IMR-90 (cell line): ENCODE results near the gene TMEM176B. TPM values are rescaled to one million over a fixed set of nuclear protein-coding genes. Genes with fewer than 3 reads are reported as not detected.

Experiments
- ATAC-seq: fragments of 200-7000 bp; cut with Tn5 transposase; 2 replicates; pipeline ENCODE4 v1.9.1; 2020; ENCODE audit warnings: low read depth, mild to moderate bottlenecking, moderate library complexity
- BruUV-seq: library from RNA; stranded (reverse); fragments of 400-500 nt; replicated peaks from 2 replicates; lab custom pipeline; 2021; lab: Mats Ljungman, UMichigan
- CTCF ChIA-PET: fragments of 300-600 bp; formaldehyde crosslinking; extraction: SDS; loops from one replicate; lab custom pipeline; 2021; ENCODE audit warnings: antibody characterized with exemption; lab: Yijun Ruan, JAX
- POLR2A ChIA-PET: fragments of 300-600 bp; sonication (Branson Sonifier 250); formaldehyde crosslinking; loops from one replicate; lab custom pipeline; 2022; ENCODE audit warnings: antibody characterized with exemption; ENCODE audit not compliant: unreplicated experiment; lab: Charles Lee
- DNase-seq: peaks from one replicate; pipeline ENCODE4 v3.0.0; 2013
- H2AFZ ChIP-seq: replicated peaks from 2 replicates; pipeline ENCODE3; 2013; ENCODE audit warnings: low read length, mild to moderate bottlenecking; ENCODE audit not compliant: poor library complexity
- H2AK5ac ChIP-seq: 2 replicates; pipeline ENCODE4 v1.6.1; 2013; ENCODE audit warnings: low read depth, low read length, inconsistent platforms
- H2AK9ac ChIP-seq: replicated peaks from 2 replicates; pipeline ENCODE3; 2013; ENCODE audit warnings: mild to moderate bottlenecking, low read depth, low read length, moderate library complexity; ENCODE audit not compliant: poor library complexity
- H2BK120ac ChIP-seq: 2 replicates; pipeline ENCODE4 v1.6.1; 2013; ENCODE audit warnings: low read depth, low read length, inconsistent platforms
- H2BK15ac ChIP-seq: 3 replicates; pipeline ENCODE4 v1.6.1; 2013; ENCODE audit warnings: low read depth, low read length, inconsistent platforms
- H2BK20ac ChIP-seq: 2 replicates; pipeline ENCODE4 v1.6.1; 2013; ENCODE audit warnings: low read depth, mild to moderate bottlenecking, inconsistent platforms, low read length, moderate library complexity
- H2BK5ac ChIP-seq: 2 replicates; pipeline ENCODE4 v1.6.1; 2013; ENCODE audit warnings: mild to moderate bottlenecking, low read depth, low read length, inconsistent platforms; ENCODE audit not compliant: poor library complexity, severe bottlenecking
- H3K14ac ChIP-seq: replicated peaks from 2 replicates; pipeline ENCODE4 v1.6.1; 2013; ENCODE audit warnings: low read depth, low read length, inconsistent platforms
- H3K18ac ChIP-seq: 2 replicates; pipeline ENCODE4 v1.6.1; 2013; ENCODE audit warnings: low read depth, low read length, control low read depth
- H3K23ac ChIP-seq: 2 replicates; pipeline ENCODE4 v1.6.1; 2013; ENCODE audit warnings: low read depth, low read length, inconsistent platforms
- H3K27ac ChIP-seq: 2 replicates; pipeline ENCODE4 v1.5.1; 2013; ENCODE audit warnings: mild to moderate bottlenecking, control low read depth, low read length; ENCODE audit not compliant: insufficient read depth
- H3K27me3 ChIP-seq: 2 replicates; pipeline ENCODE4 v1.6.1; 2013; ENCODE audit warnings: low read length; ENCODE audit not compliant: control insufficient read depth, insufficient read depth
- H3K36me3 ChIP-seq: 2 replicates; pipeline ENCODE4 v1.6.1; 2013; ENCODE audit warnings: low read length, mixed read lengths; ENCODE audit not compliant: control insufficient read depth, insufficient read depth
- H3K4ac ChIP-seq: 2 replicates; pipeline ENCODE4 v1.6.1; 2013; ENCODE audit warnings: low read depth, low read length, inconsistent platforms
- H3K4me1 ChIP-seq: 2 replicates; pipeline ENCODE4 v1.6.1; 2013; ENCODE audit warnings: low read length, mixed read lengths; ENCODE audit not compliant: control insufficient read depth, insufficient read depth
- H3K4me2 ChIP-seq: 2 replicates; pipeline ENCODE4 v1.6.1; 2013; ENCODE audit warnings: low read depth, mild to moderate bottlenecking, control low read depth, low read length, moderate library complexity
- H3K4me3 ChIP-seq: 2 replicates; pipeline ENCODE4 v1.5.1; 2013; ENCODE audit warnings: low read depth, mild to moderate bottlenecking, control low read depth, low read length, moderate library complexity; ENCODE audit not compliant: insufficient read depth
- H3K56ac ChIP-seq: 2 replicates; pipeline ENCODE4 v1.6.1; 2013; ENCODE audit warnings: low read length, inconsistent platforms; ENCODE audit not compliant: insufficient read depth; ENCODE audit errors: extremely low read depth
- H3K79me1 ChIP-seq, 2 experiments: 2 replicates each; pipeline ENCODE4 v1.6.1; 2013; ENCODE audit warnings: low read length in 2 of 2, inconsistent platforms in 1 of 2, low read depth in 1 of 2
- H3K9ac ChIP-seq: 2 replicates; pipeline ENCODE4 v1.6.1; 2013; ENCODE audit warnings: low read depth, low read length, control low read depth
- H3K9me1 ChIP-seq: 2 replicates; pipeline ENCODE4 v1.6.1; 2013; ENCODE audit warnings: low read length, inconsistent platforms; ENCODE audit not compliant: insufficient read depth
- H3K9me3 ChIP-seq: 2 replicates; pipeline ENCODE4 v1.6.1; 2013; ENCODE audit warnings: low read length; ENCODE audit not compliant: control insufficient read depth, insufficient read depth
- H4K20me1 ChIP-seq: 2 replicates; pipeline ENCODE4 v1.6.1; 2013; ENCODE audit warnings: low read length, inconsistent platforms; ENCODE audit not compliant: insufficient read depth
- H4K5ac ChIP-seq: 2 replicates; pipeline ENCODE4 v1.6.1; 2013; ENCODE audit warnings: mild to moderate bottlenecking, low read depth, low read length, control low read depth
- H4K8ac ChIP-seq, 2 experiments: 2 replicates each; pipeline ENCODE4 v1.6.1; 2013; ENCODE audit warnings: low read depth in 2 of 2, low read length in 2 of 2, control low read depth in 1 of 2, inconsistent platforms in 1 of 2
- H4K91ac ChIP-seq: 2 replicates; pipeline ENCODE4 v1.6.1; 2013; ENCODE audit warnings: low read depth, low read length, inconsistent platforms; ENCODE audit not compliant: insufficient read depth
- BHLHE40 ChIP-seq: fragments of 150-350 bp; IDR thresholded peaks from 2 replicates; pipeline ENCODE4 v1.6.1; 2016; ENCODE audit warnings: mild to moderate bottlenecking, low read depth, low read length
- CEBPB ChIP-seq: IDR thresholded peaks from 2 replicates; pipeline ENCODE4 v1.6.1; 2012; ENCODE audit warnings: low read depth, low read length, improper control_type of control experiment
- CHD1 ChIP-seq: IDR thresholded peaks from 2 replicates; pipeline ENCODE4 v1.6.1; 2012; ENCODE audit warnings: low read depth, low read length, improper control_type of control experiment
- CTCF ChIP-seq: conservative IDR thresholded peaks from 2 replicates; pipeline ENCODE4 v1.5.1; 2012; ENCODE audit warnings: mild to moderate bottlenecking, low read depth, low read length, improper control_type of control experiment
- ELK1 ChIP-seq: fragments of 150-350 bp; IDR thresholded peaks from 2 replicates; pipeline ENCODE4 v1.6.1; 2016; ENCODE audit warnings: low read depth, mild to moderate bottlenecking, low read length, moderate library complexity, borderline replicate concordance
- FOS ChIP-seq: fragments of 150-350 bp; IDR thresholded peaks from 2 replicates; pipeline ENCODE4 v1.6.1; 2016; ENCODE audit warnings: low read depth, low read length
- MAFK ChIP-seq: IDR thresholded peaks from 2 replicates; pipeline ENCODE4 v1.6.1; 2012; ENCODE audit warnings: low read depth, low read length, improper control_type of control experiment
- MAZ ChIP-seq: IDR thresholded peaks from 2 replicates; pipeline ENCODE4 v1.6.1; 2012; ENCODE audit warnings: low read depth, mild to moderate bottlenecking, low read length, improper control_type of control experiment, moderate library complexity, borderline replicate concordance
- MXI1 ChIP-seq: IDR thresholded peaks from 2 replicates; pipeline ENCODE4 v1.6.1; 2012; ENCODE audit warnings: low read depth, mild to moderate bottlenecking, low read length, moderate library complexity, borderline replicate concordance
- NFE2L2 ChIP-seq: fragments of 150-350 bp; IDR thresholded peaks from 2 replicates; pipeline ENCODE4 v1.6.1; 2016; ENCODE audit warnings: low read depth, mild to moderate bottlenecking, low read length
- POLR2A ChIP-seq: IDR thresholded peaks from 2 replicates; pipeline ENCODE4 v1.6.1; 2012; ENCODE audit warnings: mild to moderate bottlenecking, low read depth, low read length
- RAD21 ChIP-seq: IDR thresholded peaks from 2 replicates; pipeline ENCODE4 v1.6.1; 2012; ENCODE audit warnings: low read length, improper control_type of control experiment
- RCOR1 ChIP-seq: IDR thresholded peaks from 2 replicates; pipeline ENCODE4 v1.6.1; 2012; ENCODE audit warnings: mild to moderate bottlenecking, low read length, improper control_type of control experiment; ENCODE audit not compliant: insufficient replicate concordance
- RFX5 ChIP-seq: IDR thresholded peaks from 2 replicates; pipeline ENCODE4 v1.8.0; 2012; ENCODE audit warnings: low read depth, mild to moderate bottlenecking, low read length, moderate library complexity
- SMC3 ChIP-seq: fragments of 150-350 bp; IDR thresholded peaks from 2 replicates; pipeline ENCODE4 v1.6.1; 2016; ENCODE audit warnings: low read depth, mild to moderate bottlenecking, antibody characterized with exemption, low read length, moderate library complexity
- USF2 ChIP-seq: fragments of 150-350 bp; IDR thresholded peaks from 2 replicates; pipeline ENCODE4 v1.6.1; 2017; ENCODE audit warnings: mild to moderate bottlenecking, antibody characterized with exemption, low read length, low read depth
- WGBS, 2 experiments: methylation state at CpG; one replicate each; pipeline versions ENCODE4 v1.1.5 to v1.1.7; 2013; ENCODE audit warnings: missing lambda C conversion rate in 2 of 2; ENCODE audit not compliant: insufficient read length in 1 of 2; ENCODE audit errors: extremely low coverage in 2 of 2; 5-methylcytosine and 5-hydroxymethylcytosine counted together
- dilution Hi-C: fragments of 300-500 bp; cut with HindIII; formaldehyde crosslinking; loops from one replicate; pipeline ENCODE4 v1.14.3; 2018; ENCODE audit warnings: low sequenced_read_pairs; ENCODE audit not compliant: unreplicated experiment
- in situ Hi-C: fragments of 300-500 bp; cut with MboI; formaldehyde crosslinking; loops from 3 replicates; pipeline ENCODE4 v1.14.3; 2019; ENCODE audit warnings: low sequenced_read_pairs, inconsistent platforms, mixed read lengths
- intact Hi-C: fragments of 100-400 bp; cut with micrococcal nuclease; formaldehyde crosslinking; loops from 2 replicates; pipeline ENCODE4 v1.10.0; 2022
- polyA plus RNA-seq, 3 experiments: library from polyadenylated mRNA; depleted of rRNA; stranded (reverse); fragments of >200 nt; gene quantifications; 2 replicates each; pipeline ENCODE4 v1.2.3, GENCODE V29; 2012; ENCODE audit warnings: low replicate concordance in 1 of 3
- total RNA-seq: library from RNA; depleted of rRNA; stranded (reverse); fragments of >200 nt; gene quantifications from 2 replicates; pipeline ENCODE4 v1.2.3, GENCODE V29; 2012

TMEM176B gene
- total and polyA plus RNA-seq, 2 of the 4 experiments (the other 2 are of a cell fraction): not detected

- no peak for TF ChIP-seq RFX5
- no peak for TF ChIP-seq RAD21
- no peak for TF ChIP-seq USF2
- no peak for TF ChIP-seq BHLHE40
- no peak for TF ChIP-seq CTCF
- TF ChIP-seq MXI1: no peak
- TF ChIP-seq MAZ: no peak
- no peak for TF ChIP-seq POLR2A
- TF ChIP-seq CEBPB: no peak
- TF ChIP-seq MAFK: no peak
- TF ChIP-seq CHD1: no peak
- TF ChIP-seq NFE2L2: no peak
- no peak for TF ChIP-seq RCOR1
- no peak for TF ChIP-seq SMC3
- no peak for TF ChIP-seq FOS
- no peak for TF ChIP-seq ELK1
- Histone ChIP-seq H3K9ac (no peak overlapping the region), H2AK9ac (no peak overlapping the region), H3K14ac (no peak overlapping the region), H3K23ac (no peak overlapping the region), H2BK120ac (no peak overlapping the region), H3K27me3 (no peaks in the 10 kb centered on the region; the same call in 1 of the 2 replicates), H3K4me2 (no peak overlapping the region), H3K27ac (peak overlapping the region; percentile 80; the same call in 1 of the 2 replicates), H2AFZ (no peak overlapping the region), H4K91ac (no peak overlapping the region), H3K9me3 (no peaks in the 10 kb centered on the region; the same call in 1 of the 2 replicates), H4K8ac (no peak overlapping the region), H2AK5ac (no peak overlapping the region), H4K20me1 (no peaks in the 10 kb centered on the region), H3K79me1 (no peaks in the 10 kb centered on the region), H2BK20ac (no peak overlapping the region), H3K4me3 (no peak overlapping the region), H3K9me1 (no peaks in the 10 kb centered on the region), H2BK5ac (no peak overlapping the region), H3K36me3 (no peaks in the 10 kb centered on the region), H4K5ac (no peak overlapping the region; the same call in 1 of the 2 replicates), H3K4me1 (peaks cover 4% of the 10 kb centered on the region; the same call in 1 of the 2 replicates), H3K18ac (no peak overlapping the region; the same call in 1 of the 2 replicates), H2BK15ac (no peak overlapping the region), H3K56ac (no peak overlapping the region), H3K4ac (no peak overlapping the region)
- in situ Hi-C loops: no loop called here
- no peak for DNase-seq
- WGBS, 2 experiments: no CpG with 5 or more reads among the region's 4 CpGs
- no TSS peak for BruUV-seq
- POLR2A ChIA-PET: no interaction called here
- dilution Hi-C loops: no loop called here
- intact Hi-C loops: no loop called here
- CTCF ChIA-PET: no interaction called here
- peak; percentile 89 for ATAC-seq
Observed at GRCh38 chr7:150845421-150845861, 45.3 kb upstream of the TMEM176B start.
